ENCODE data around the gene EVI2B. TPM values are rescaled to one million over a fixed set of nuclear protein-coding genes. Genes with fewer than 3 reads are reported as not detected.
A peak's percentile ranks its signal among the peaks of the same experiment; 100 is the strongest.
"Not testable (repeated sequence)": the region's sequence is repeated elsewhere in the genome, so short reads cannot be mapped to it uniquely, and the experiment has no call there.

The EVI2B gene
- total RNA-seq, 1 experiment from 2014 or later = not detected

DNA sequence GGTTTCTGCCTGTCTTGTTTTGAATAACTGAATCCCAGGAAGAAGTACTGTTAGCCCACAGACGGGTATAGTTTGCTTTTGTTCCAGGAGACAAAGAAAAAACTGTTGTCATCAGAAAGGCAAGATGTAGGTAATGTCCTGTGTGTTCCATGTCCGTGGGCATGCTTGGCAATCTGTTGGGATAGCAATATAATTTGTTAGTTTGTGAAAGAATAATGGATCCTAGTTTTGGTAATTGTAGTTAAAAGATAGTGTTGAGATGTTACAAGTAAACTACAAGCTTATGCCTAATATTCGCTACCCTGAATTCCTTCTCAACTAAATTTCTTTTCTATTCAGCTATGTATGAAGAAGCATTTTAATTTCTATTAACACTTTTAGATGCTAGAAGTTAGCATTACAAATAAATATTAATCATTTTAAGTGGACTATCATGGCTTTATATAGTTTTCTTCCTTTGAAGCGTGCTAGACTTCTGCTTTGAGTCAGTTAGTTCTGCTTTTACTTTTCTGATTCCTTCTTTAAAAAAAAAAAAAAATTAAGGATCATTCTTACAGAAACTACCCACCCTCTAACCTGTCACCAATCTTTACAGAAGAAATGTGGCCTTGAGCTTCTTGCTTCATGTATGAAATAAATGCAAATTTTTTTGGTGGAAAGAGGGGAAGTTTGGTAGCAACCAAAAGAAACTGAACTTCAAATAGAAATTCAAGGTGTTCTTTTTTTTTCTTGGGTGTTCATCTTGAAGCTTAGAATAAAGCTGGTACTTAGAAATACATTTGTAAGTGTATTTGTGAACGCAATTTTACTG is 5.2 kb upstream of the EVI2B start:
- H3K79me2 ChIP-seq (ENCODE audit: low read depth) = no peaks in the 10 kb centered on the region
- H3K9me3 ChIP-seq (ENCODE audit: insufficient read depth, low read depth) = no peaks in the 10 kb centered on the region
- no peaks in the 10 kb centered on the region for H4K20me1 ChIP-seq (ENCODE audit: insufficient read depth)
- no peak overlapping the region for H2AFZ ChIP-seq
- CTCF ChIA-PET = no interaction called here
- H3K36me3 ChIP-seq (ENCODE audit: low read depth) = no peaks in the 10 kb centered on the region
- H3F3A ChIP-seq (ENCODE audit: insufficient read depth, low read depth) = peaks cover 12% of the 10 kb centered on the region
- POLR2A ChIA-PET (ENCODE audit: unreplicated experiment) = interaction anchor here (0.8 kb wide), 1 partner anchor 546 kb away, joined by 26 read pairs; no protein-coding TSS in a partner anchor
- H3K4me3 ChIP-seq = no peak overlapping the region
- no TSS peak for BruUV-seq (replicated peaks)
- H3K27ac ChIP-seq = no peak overlapping the region
- H3K4me1 ChIP-seq (replicated peaks; ENCODE audit: insufficient read depth) = peaks cover 8% of the 10 kb centered on the region
- TF ChIP-seq CTCF (conservative IDR thresholded peaks at IDR 0.05) (no peak), EZH2 (IDR thresholded peaks at IDR 0.05; ENCODE audit: low read depth) (no peak)
- no peaks in the 10 kb centered on the region for H3K27me3 ChIP-seq (ENCODE audit: insufficient read depth, low read depth)
- intact Hi-C loops (cut with micrococcal nuclease; ENCODE audit: unreplicated experiment) = no loop called here
- H3K4me2 ChIP-seq = no peak overlapping the region
- no peaks in the 10 kb centered on the region for H3K9me2 ChIP-seq (ENCODE audit: insufficient read depth)
- no peak for DNase-seq

- POLR2A ChIA-PET (ENCODE audit: unreplicated experiment) = interaction anchor here (0.5 kb wide), 1 partner anchor 49 kb away, joined by 3 read pairs; no protein-coding TSS in a partner anchor
- CTCF ChIA-PET = no interaction called here
- H2AFZ ChIP-seq = no peak overlapping the region
- DNase-seq = no peak
- H3K79me2 ChIP-seq (ENCODE audit: low read depth) = no peaks in the 10 kb centered on the region
- H3K9me3 ChIP-seq (ENCODE audit: insufficient read depth, low read depth) = no peaks in the 10 kb centered on the region
- no peak overlapping the region for H3K4me2 ChIP-seq
- H3F3A ChIP-seq (ENCODE audit: insufficient read depth, low read depth) = peaks cover 19% of the 10 kb centered on the region
- no peaks in the 10 kb centered on the region for H3K9me2 ChIP-seq (ENCODE audit: insufficient read depth)
- peaks cover 15% of the 10 kb centered on the region for H3K4me1 ChIP-seq (replicated peaks; ENCODE audit: insufficient read depth)
- no peaks in the 10 kb centered on the region for H4K20me1 ChIP-seq (ENCODE audit: insufficient read depth)
- TF ChIP-seq EZH2 (IDR thresholded peaks at IDR 0.05; ENCODE audit: low read depth) = no peak
- TF ChIP-seq CTCF (conservative IDR thresholded peaks at IDR 0.05) = no peak
- H3K36me3 ChIP-seq (ENCODE audit: low read depth) = no peaks in the 10 kb centered on the region
- no peaks in the 10 kb centered on the region for H3K27me3 ChIP-seq (ENCODE audit: insufficient read depth, low read depth)
- no peak overlapping the region for H3K27ac ChIP-seq
- no peak overlapping the region for H3K4me3 ChIP-seq
- intact Hi-C loops (cut with micrococcal nuclease; ENCODE audit: unreplicated experiment) = no loop called here
- BruUV-seq (replicated peaks) = no TSS peak
Measured at GRCh38 chr17:31318298-31318801, 4.5 kb upstream of the EVI2B start.

GRCh38 chr17:31314782-31315100 is 887 bp upstream of the EVI2B start:
- intact Hi-C loops (cut with micrococcal nuclease; ENCODE audit: unreplicated experiment) = no loop called here
- POLR2A ChIA-PET (ENCODE audit: unreplicated experiment) = no interaction called here

DNA sequence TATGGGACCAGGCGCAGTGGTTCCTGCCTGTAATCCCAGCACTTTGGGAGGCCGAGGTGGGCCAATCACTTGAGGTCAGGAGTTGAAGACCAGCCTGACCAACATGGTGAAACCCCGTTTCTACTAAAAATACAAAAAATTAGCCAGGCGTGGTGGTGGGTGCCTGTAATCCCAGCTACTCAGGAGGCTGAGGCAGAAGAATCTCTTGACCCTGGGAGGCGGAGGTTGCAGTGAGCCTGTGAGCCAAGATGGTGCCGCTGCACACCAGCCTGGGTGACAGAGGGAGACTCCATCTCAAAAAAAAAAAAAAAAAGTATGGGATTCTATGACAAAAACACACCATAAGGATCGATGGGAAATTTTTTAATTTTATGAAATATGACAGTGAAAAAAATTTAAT is 1.6 kb downstream of the EVI2B start:
- intact Hi-C loops (cut with micrococcal nuclease; ENCODE audit: unreplicated experiment); DNase-seq; H3K4me2 ChIP-seq; H3K4me3 ChIP-seq; H3K27ac ChIP-seq; H3K79me2 ChIP-seq (ENCODE audit: low read depth); H3K36me3 ChIP-seq (ENCODE audit: low read depth); H3K9me3 ChIP-seq (ENCODE audit: insufficient read depth, low read depth); BruUV-seq (replicated peaks); H2AFZ ChIP-seq; H3K9me2 ChIP-seq (ENCODE audit: insufficient read depth); H3K27me3 ChIP-seq (ENCODE audit: insufficient read depth, low read depth); POLR2A ChIA-PET (ENCODE audit: unreplicated experiment); H4K20me1 ChIP-seq (ENCODE audit: insufficient read depth): not testable (repeated sequence)
- CTCF ChIA-PET = interaction anchor here (0.5 kb wide), 1 partner anchor 31 kb away, joined by 3 read pairs; no protein-coding TSS in a partner anchor
- H3K4me1 ChIP-seq (replicated peaks; ENCODE audit: insufficient read depth) = peaks cover 34% of the 10 kb centered on the region
- H3F3A ChIP-seq (ENCODE audit: insufficient read depth, low read depth) = peaks cover 24% of the 10 kb centered on the region

More at GRCh38 chr17:31314782-31315100, 887 bp upstream of the EVI2B start:
- Histone ChIP-seq H3K9me3 (ENCODE audit: insufficient read depth, low read depth) (no peaks in the 10 kb centered on the region), H2AFZ (no peak overlapping the region), H3K27ac (peak overlapping the region; percentile 79), H3K79me2 (ENCODE audit: low read depth) (no peaks in the 10 kb centered on the region), H3F3A (ENCODE audit: insufficient read depth, low read depth) (peaks cover 27% of the 10 kb centered on the region), H3K9me2 (ENCODE audit: insufficient read depth) (no peaks in the 10 kb centered on the region), H3K4me2 (no peak overlapping the region), H3K4me3 (no peak overlapping the region), H3K36me3 (ENCODE audit: low read depth) (no peaks in the 10 kb centered on the region), H3K27me3 (ENCODE audit: insufficient read depth, low read depth) (no peaks in the 10 kb centered on the region), H4K20me1 (ENCODE audit: insufficient read depth) (no peaks in the 10 kb centered on the region), H3K4me1 (replicated peaks; ENCODE audit: insufficient read depth) (peaks cover 23% of the 10 kb centered on the region)
- DNase-seq = no peak
- BruUV-seq (replicated peaks) = no TSS peak
- no peak for TF ChIP-seq EZH2 (IDR thresholded peaks at IDR 0.05; ENCODE audit: low read depth)
- TF ChIP-seq CTCF (conservative IDR thresholded peaks at IDR 0.05) = no peak
- CTCF ChIA-PET = no interaction called here

All from PC-9 (cell line).